K562 (cell line): Measurements from ENCODE around the gene MTERF4. TPM values are rescaled to one million over a fixed set of nuclear protein-coding genes. Genes with fewer than 3 reads are reported as not detected.

Experiments used
- BCL6 ChIP-seq: fragments of 250-450 bp; sonication (Bioruptor Pico); IDR thresholded peaks from 2 replicates; pipeline ENCODE4 v1.4.0; 2020
- BRF2 ChIP-seq: IDR thresholded peaks from 3 replicates; pipeline ENCODE4 v1.6.1; 2011; ENCODE audit warnings: borderline replicate concordance, mild to moderate bottlenecking; ENCODE audit not compliant: insufficient read length, insufficient read depth
- CHCHD3 ChIP-seq: fragments of 250-450 bp; sonication (Bioruptor Pico); IDR thresholded peaks from 2 replicates; pipeline ENCODE4 v2.1.2; 2022; ENCODE audit warnings: mild to moderate bottlenecking
- EWSR1 ChIP-seq: fragments of 450-650 bp; IDR thresholded peaks from 2 replicates; pipeline ENCODE4 v1.6.1; 2018; ENCODE audit warnings: borderline replicate concordance, mild to moderate bottlenecking, low read depth, moderate library complexity; ENCODE audit not compliant: partially characterized antibody
- EZH2 ChIP-seq: IDR thresholded peaks from 2 replicates; pipeline ENCODE4 v1.6.1; 2012; ENCODE audit warnings: low read depth, mild to moderate bottlenecking, inconsistent platforms, low read length, borderline replicate concordance
- FIP1L1 ChIP-seq: fragments of 200-400 bp; formaldehyde crosslinking; IDR thresholded peaks from 2 replicates; pipeline ENCODE4 v1.6.1; 2018; ENCODE audit warnings: mild to moderate bottlenecking, low read depth, low read length; ENCODE audit not compliant: poor library complexity, severe bottlenecking
- FUS ChIP-seq: fragments of 200-400 bp; formaldehyde crosslinking; optimal IDR thresholded peaks from 2 replicates; pipeline ENCODE3; 2017; ENCODE audit warnings: low read depth, low read length
- HDAC8 ChIP-seq: fragments of 450-650 bp; IDR thresholded peaks from 2 replicates; pipeline ENCODE4 v1.6.1; 2016; ENCODE audit warnings: mild to moderate bottlenecking, missing genetic modification characterization, moderate library complexity, missing compliant biosample characterization
- HNRNPH1 ChIP-seq: fragments of 200-400 bp; formaldehyde crosslinking; optimal IDR thresholded peaks from 2 replicates; pipeline ENCODE3; 2017; ENCODE audit warnings: low read depth, mild to moderate bottlenecking, low read length, moderate library complexity
- JUN ChIP-seq, 2 experiments: sonication (generic) in 1 of 2; formaldehyde crosslinking in 1 of 2; IDR thresholded peaks; 2 replicates each; pipeline versions ENCODE4 v1.6.1 to v1.8.0; 2012 to 2022; ENCODE audit warnings: borderline replicate concordance in 2 of 2, mild to moderate bottlenecking in 2 of 2, improper control_type of control experiment in 1 of 2, low read depth in 1 of 2, low read length in 1 of 2, missing genetic modification reagents in 1 of 2
- LARP7 ChIP-seq: fragments of 450-650 bp; IDR thresholded peaks from 2 replicates; pipeline ENCODE4 v1.6.1; 2016
- MAZ ChIP-seq, 2 experiments: fragments of 450-650 bp in 1 of 2; sonication (generic) in 1 of 2; formaldehyde crosslinking; IDR thresholded peaks in 1 of 2; conservative IDR thresholded peaks in 1 of 2; 2 replicates each; pipeline versions ENCODE4 v1.4.0 to v1.5.0; 2020; ENCODE audit warnings: mild to moderate bottlenecking in 1 of 2, missing genetic modification reagents in 1 of 2
- NCOA1 ChIP-seq: fragments of 450-650 bp; IDR thresholded peaks from 2 replicates; pipeline ENCODE4 v1.6.1; 2016; ENCODE audit warnings: low read depth
- NCOR1 ChIP-seq: fragments of 450-650 bp; IDR thresholded peaks from 2 replicates; pipeline ENCODE4 v1.6.1; 2016; ENCODE audit warnings: mild to moderate bottlenecking, moderate library complexity
- PHB2 ChIP-seq: fragments of 450-650 bp; IDR thresholded peaks from 2 replicates; pipeline ENCODE4 v1.6.1; 2017; ENCODE audit warnings: low read depth
- RB1 ChIP-seq: fragments of 450-650 bp; IDR thresholded peaks from 2 replicates; pipeline ENCODE4 v1.6.1; 2017; ENCODE audit warnings: low read depth, mild to moderate bottlenecking
- RBFOX2 ChIP-seq: fragments of 200-400 bp; formaldehyde crosslinking; IDR thresholded peaks from 2 replicates; pipeline ENCODE4 v1.6.1; 2017; ENCODE audit warnings: low read depth, mild to moderate bottlenecking, low read length, moderate library complexity
- RFX7 ChIP-seq: fragments of 250-450 bp; sonication (Bioruptor Pico); IDR thresholded peaks from 2 replicates; pipeline ENCODE4 v1.5.1; 2021; ENCODE audit warnings: mild to moderate bottlenecking
- SAFB ChIP-seq: fragments of 200-400 bp; formaldehyde crosslinking; IDR thresholded peaks from 2 replicates; pipeline ENCODE4 v1.6.1; 2017; ENCODE audit warnings: low read depth, low read length, borderline replicate concordance
- SMARCB1 ChIP-seq: IDR thresholded peaks from 2 replicates; pipeline ENCODE4 v1.6.1; 2011; ENCODE audit warnings: improper control_type of control experiment, low read depth; ENCODE audit not compliant: insufficient read length
- ZBTB17 ChIP-seq: fragments of 450-650 bp; formaldehyde crosslinking; IDR thresholded peaks from 2 replicates; pipeline ENCODE4 v1.4.0; 2020; ENCODE audit warnings: mild to moderate bottlenecking
- ZNF263 ChIP-seq: sonication (generic); formaldehyde crosslinking; IDR thresholded peaks from 2 replicates; pipeline ENCODE4 v1.8.0; 2022; ENCODE audit warnings: mild to moderate bottlenecking, missing genetic modification reagents, borderline replicate concordance
- ZNF444 ChIP-seq: fragments of 250-450 bp; sonication (Bioruptor Pico); IDR thresholded peaks from 2 replicates; pipeline ENCODE4 v1.4.0; 2020; ENCODE audit warnings: mild to moderate bottlenecking, moderate library complexity
- polyA plus RNA-seq, 8 experiments: library from polyadenylated mRNA; depleted of rRNA in 4 of 8; stranded (reverse) in 5 of 8; unstranded in 3 of 8; fragments of >200 nt; fragmentation: Nextera tagmentation in 2 of 8; fragmentation: Illumina TruSeq in 1 of 8; extraction: Ambion mirVana in 2 of 8; extraction: Trizol in 1 of 8; gene quantifications; 2 replicates each; pipeline versions ENCODE4 v1.2.1 to v1.2.3, GENCODE V29; 2011 to 2014; ENCODE audit warnings: inconsistent platforms in 1 of 8, missing spikeins in 1 of 8
- total RNA-seq, 7 experiments: library from RNA; depleted of rRNA in 6 of 7; stranded (reverse); fragments of >200 nt in 6 of 7; fragmentation: Illumina TruSeq in 2 of 7; extraction: Trizol in 2 of 7; gene quantifications; 2 replicates each; pipeline versions ENCODE4 v1.2.1 to v1.2.3, GENCODE V29; 2011 to 2021; ENCODE audit warnings: low replicate concordance in 1 of 7
- TF ChIP-seq, protein P1 (sequence below): fragments of 200-800 bp; sonication (Bioruptor generic); IDR thresholded peaks from 2 replicates; pipeline ENCODE4 v1.6.1; 2017; ENCODE audit warnings: missing genetic modification characterization, missing compliant biosample characterization

MTERF4 gene
- total and polyA plus RNA-seq, 9 of the 15 experiments (the other 6 are each of a cell fraction or from before 2014, with no cell fraction given) = 15.3 to 29.6 (median 21.2) TPM

DNA sequence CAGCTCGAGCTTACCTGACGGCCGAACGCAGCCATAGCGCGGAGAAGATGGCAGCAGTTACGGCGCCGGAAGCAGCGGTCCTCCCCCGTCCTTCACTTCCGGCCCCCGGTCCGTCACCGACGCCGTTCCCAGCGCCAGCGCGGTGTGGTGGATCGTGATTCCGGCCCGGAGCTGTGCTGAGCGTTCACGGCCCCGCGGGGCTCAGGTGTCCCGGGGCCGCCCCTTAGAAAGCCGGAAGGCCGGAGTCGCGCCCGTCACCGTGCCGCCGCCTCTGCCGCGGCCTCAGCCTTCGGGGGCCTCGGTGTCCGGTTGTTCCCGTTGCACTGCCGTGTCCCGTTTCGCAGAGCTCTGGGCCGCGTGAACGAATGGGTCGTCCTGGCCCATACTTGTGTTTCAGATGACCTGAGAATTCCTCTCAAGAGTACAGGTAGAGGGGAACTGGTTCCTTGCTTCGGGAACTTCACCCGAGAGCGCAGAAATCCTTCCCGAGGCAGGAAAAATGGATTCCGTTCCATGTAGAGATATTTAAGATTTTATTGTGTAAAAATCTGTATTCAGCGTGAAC lies at the start of gene MTERF4 (continued):
- TF ChIP-seq BRF2 (no peak), EZH2 (no peak), HNRNPH1 (no peak), BCL6 (CRISPR knock-in tag) (no peak), JUN (IDR thresholded peaks at IDR 0.05; ENCODE audit: borderline replicate concordance, low read depth, low read length) (peak; percentile 41; the same call in 1 of the 2 replicates), JUN (CRISPR knock-in tag; IDR thresholded peaks at IDR 0.05; ENCODE audit: borderline replicate concordance) (no peak), SAFB (peak; percentile 52; the same call in 1 of the 2 replicates), FUS (no peak), HDAC8 (tag) (no peak), RB1 (peak; percentile 93), NCOR1 (no peak), RFX7 (no peak), CHCHD3 (CRISPR knock-in tag) (no peak), NCOA1 (peak; percentile 97), RBFOX2 (peak; percentile 92), ZBTB17 (CRISPR knock-in tag) (0 out of 2 replicates have a peak, but pooled peaks have one; percentile 15), EWSR1 (no peak), ZNF444 (CRISPR knock-in tag) (no peak), FIP1L1 (peak; percentile 79), MAZ (CRISPR knock-in tag; conservative IDR thresholded peaks at IDR 0.05 in 1 of 2, IDR thresholded peaks at IDR 0.05 in 1 of 2) (peak; percentile 96 to 99), ZNF263 (peak; percentile 95), LARP7 (no peak), PHB2 (no peak), SMARCB1 (no peak)
- TF ChIP-seq, protein P1, sequence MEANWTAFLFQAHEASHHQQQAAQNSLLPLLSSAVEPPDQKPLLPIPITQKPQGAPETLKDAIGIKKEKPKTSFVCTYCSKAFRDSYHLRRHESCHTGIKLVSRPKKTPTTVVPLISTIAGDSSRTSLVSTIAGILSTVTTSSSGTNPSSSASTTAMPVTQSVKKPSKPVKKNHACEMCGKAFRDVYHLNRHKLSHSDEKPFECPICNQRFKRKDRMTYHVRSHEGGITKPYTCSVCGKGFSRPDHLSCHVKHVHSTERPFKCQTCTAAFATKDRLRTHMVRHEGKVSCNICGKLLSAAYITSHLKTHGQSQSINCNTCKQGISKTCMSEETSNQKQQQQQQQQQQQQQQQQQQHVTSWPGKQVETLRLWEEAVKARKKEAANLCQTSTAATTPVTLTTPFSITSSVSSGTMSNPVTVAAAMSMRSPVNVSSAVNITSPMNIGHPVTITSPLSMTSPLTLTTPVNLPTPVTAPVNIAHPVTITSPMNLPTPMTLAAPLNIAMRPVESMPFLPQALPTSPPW (CRISPR knock-in tag) = peak; percentile 94
